Liver (tissue), 9 donors: ENCODE data around the gene FARP1. TPM values are rescaled to one million over a fixed set of nuclear protein-coding genes. Genes with fewer than 3 reads are reported as not detected.

Source experiments
- DNase-seq: peaks from one replicate; pipeline ENCODE4 v3.0.0-alpha.2; 2017; ENCODE audit warnings: low spot score
- H3K27ac ChIP-seq, 2 donors: one replicate each; pipeline ENCODE4 v1.7.0; 2013; ENCODE audit warnings: inconsistent platforms in 2 of 2, low read length in 2 of 2, control low read depth in 1 of 2, low read depth in 1 of 2, mild to moderate bottlenecking in 1 of 2
- H3K27me3 ChIP-seq, 4 donors: one replicate each; pipeline versions ENCODE4 v1.6.1 to v1.7.0; 2013; ENCODE audit warnings: low read length in 3 of 4, inconsistent platforms in 1 of 4, mild to moderate bottlenecking in 1 of 4, moderate library complexity in 1 of 4; ENCODE audit not compliant: control insufficient read depth in 4 of 4, insufficient read depth in 4 of 4
- H3K36me3 ChIP-seq, 4 donors: one replicate each; pipeline versions ENCODE4 v1.6.1 to v1.7.0; 2013; ENCODE audit warnings: low read length in 3 of 4, mild to moderate bottlenecking in 3 of 4, low read depth in 1 of 4, moderate library complexity in 1 of 4; ENCODE audit not compliant: control insufficient read depth in 4 of 4, insufficient read depth in 3 of 4
- H3K4me1 ChIP-seq, 4 donors: one replicate each; pipeline versions ENCODE4 v1.6.1 to v1.7.0; 2013; ENCODE audit warnings: low read length in 3 of 4, mild to moderate bottlenecking in 3 of 4, moderate library complexity in 1 of 4; ENCODE audit not compliant: control insufficient read depth in 4 of 4, insufficient read depth in 4 of 4
- H3K4me3 ChIP-seq, 3 donors: one replicate each; pipeline versions ENCODE4 v1.6.1 to v1.7.0; 2013; ENCODE audit warnings: low read length in 3 of 3, control low read depth in 1 of 3, low read depth in 1 of 3, mild to moderate bottlenecking in 1 of 3
- H3K9ac ChIP-seq, 2 donors: one replicate each; pipeline ENCODE4 v1.7.0; 2013; ENCODE audit warnings: low read length in 2 of 2, mild to moderate bottlenecking in 2 of 2, moderate library complexity in 2 of 2, control low read depth in 1 of 2, low read depth in 1 of 2
- H3K9me3 ChIP-seq, 4 donors: one replicate each; pipeline versions ENCODE4 v1.6.1 to v1.7.0; 2013; ENCODE audit warnings: low read length in 3 of 4; ENCODE audit not compliant: control insufficient read depth in 4 of 4
- ATF3 ChIP-seq: IDR thresholded peaks from 2 replicates; pipeline ENCODE4 v1.6.1; 2016; ENCODE audit warnings: antibody characterized with exemption
- CTCF ChIP-seq: fragments of 150-350 bp; IDR thresholded peaks from 2 replicates; pipeline ENCODE4 v1.5.1; 2017; ENCODE audit warnings: improper control_type of control experiment, low read depth, low read length; ENCODE audit not compliant: missing input control
- EGR1 ChIP-seq, 2 donors: IDR thresholded peaks; 2 replicates each; pipeline ENCODE4 v1.6.1; 2016 to 2018; ENCODE audit warnings: antibody characterized with exemption in 2 of 2, low read depth in 2 of 2
- HNF4A ChIP-seq, 2 donors: conservative IDR thresholded peaks; 2 replicates each; pipeline ENCODE4 v1.6.1; 2016; ENCODE audit warnings: antibody characterized with exemption in 2 of 2, mild to moderate bottlenecking in 2 of 2
- HNF4G ChIP-seq: IDR thresholded peaks from 2 replicates; pipeline ENCODE4 v1.6.1; 2016; ENCODE audit warnings: antibody characterized with exemption
- JUND ChIP-seq, 2 donors: IDR thresholded peaks; 2 replicates each; pipeline ENCODE4 v1.6.1; 2016; ENCODE audit warnings: antibody characterized with exemption in 2 of 2
- MAX ChIP-seq: IDR thresholded peaks from 2 replicates; pipeline ENCODE4 v1.6.1; 2016; ENCODE audit warnings: antibody characterized with exemption
- NR2F2 ChIP-seq: IDR thresholded peaks from 2 replicates; pipeline ENCODE4 v1.6.1; 2016; ENCODE audit warnings: antibody characterized with exemption
- RAD21 ChIP-seq, 2 donors: IDR thresholded peaks; 2 replicates each; pipeline ENCODE4 v1.6.1; 2016; ENCODE audit warnings: antibody characterized with exemption in 2 of 2, mild to moderate bottlenecking in 2 of 2
- RXRA ChIP-seq, 2 donors: IDR thresholded peaks; 2 replicates each; pipeline ENCODE4 v1.6.1; 2017 to 2018; ENCODE audit warnings: antibody characterized with exemption in 2 of 2, mild to moderate bottlenecking in 1 of 2
- SP1 ChIP-seq: IDR thresholded peaks from 2 replicates; pipeline ENCODE4 v1.6.1; 2018; ENCODE audit warnings: antibody characterized with exemption, mild to moderate bottlenecking
- TAF1 ChIP-seq: conservative IDR thresholded peaks from 2 replicates; pipeline ENCODE4 v1.6.1; 2016; ENCODE audit warnings: antibody characterized with exemption, mild to moderate bottlenecking
- YY1 ChIP-seq: IDR thresholded peaks from 2 replicates; pipeline ENCODE4 v1.6.1; 2016; ENCODE audit warnings: antibody characterized with exemption, mild to moderate bottlenecking
- ZBTB33 ChIP-seq: IDR thresholded peaks from 2 replicates; pipeline ENCODE4 v1.6.1; 2016; ENCODE audit warnings: antibody characterized with exemption
- WGBS: extraction: QIAGEN DNeasy Blood & Tissue Kit; methylation state at CpG from one replicate; pipeline ENCODE4 v1.1.7; 2013; 5-methylcytosine and 5-hydroxymethylcytosine counted together
- polyA plus RNA-seq, 2 donors: library from polyadenylated mRNA; stranded (reverse) in 1 of 2; unstranded in 1 of 2; fragments of 200-250 nt in 1 of 2; fragments of >200 nt in 1 of 2; fragmentation: Nextera tagmentation in 1 of 2; extraction: Ambion mirVana in 1 of 2; gene quantifications; one replicate each; pipeline versions ENCODE4 v1.2.1 to v1.2.3, GENCODE V29; 2013 to 2015
- total RNA-seq, 2 donors: library from RNA; depleted of rRNA; stranded (reverse); fragments of >200 nt; gene quantifications; one replicate each; pipeline ENCODE4 v1.2.3, GENCODE V29; 2014
- donor health status: healthy.
- donor health status: healthy.
- donor health status: healthy.
- donor health status: healthy.
- donor health status: healthy.

FARP1 gene
- total and polyA plus RNA-seq, 4 donors = 28.4 to 62.6 (median 39.8) TPM

GRCh38 chr13:98428256-98428966 lies 285.5 kb downstream of the FARP1 start:
- H3K4me1 ChIP-seq = peaks cover 0 to 7% (median 2%) of the 10 kb centered on the region in 4 donors
- no peak overlapping the region for H3K4me3 ChIP-seq
- no peak overlapping the region for H3K9ac ChIP-seq
- TF ChIP-seq TAF1 (no peak), RXRA (IDR thresholded peaks at IDR 0.05) (no peak), NR2F2 (no peak), JUND (IDR thresholded peaks at IDR 0.05) (no peak), ATF3 (no peak), YY1 (no peak), CTCF (no peak), SP1 (no peak), ZBTB33 (no peak), EGR1 (IDR thresholded peaks at IDR 0.05; ENCODE audit: low read depth in 2 of 2) (no peak), HNF4A (conservative IDR thresholded peaks at IDR 0.05) (no peak), HNF4G (no peak), RAD21 (IDR thresholded peaks at IDR 0.05) (no peak), MAX (no peak)
- no peaks in the 10 kb centered on the region for H3K9me3 ChIP-seq
- no peaks in the 10 kb centered on the region for H3K27me3 ChIP-seq
- no peak for DNase-seq
- 81% methylated on average over 15 of the region's 15 CpGs for WGBS
- H3K27ac ChIP-seq = no peak overlapping the region
- H3K36me3 ChIP-seq = peaks cover 2 to 45% (median 18%) of the 10 kb centered on the region in 4 donors

- no peaks in the 10 kb centered on the region for H3K9me3 ChIP-seq
- DNase-seq = no peak
- H3K4me1 ChIP-seq = peaks cover 0 to 7% (median 2%) of the 10 kb centered on the region in 4 donors
- peaks cover 0 to 43% (median 18%) of the 10 kb centered on the region in 4 donors for H3K36me3 ChIP-seq
- WGBS = 80% methylated on average over 10 of the region's 10 CpGs
- H3K4me3 ChIP-seq = no peak overlapping the region
- H3K9ac ChIP-seq = no peak overlapping the region
- TF ChIP-seq TAF1 (no peak), ATF3 (no peak), EGR1 (IDR thresholded peaks at IDR 0.05; ENCODE audit: low read depth in 2 of 2) (no peak), YY1 (no peak)
- no peaks in the 10 kb centered on the region for H3K27me3 ChIP-seq
- no peak overlapping the region for H3K27ac ChIP-seq
These were observed 286.2 kb downstream of the FARP1 start for GRCh38 chr13:98429081-98429480.
